Activated CD8-positive, alpha-beta T cell treated with anti-CD3 and anti-CD28 coated beads for 36 hours (primary cell): ENCODE results near the gene GNG2. TPM values are rescaled to one million over a fixed set of nuclear protein-coding genes. Genes with fewer than 3 reads are reported as not detected.

Source experiments
- ATAC-seq: fragments of 200-7000 bp; cut with Tn5 transposase; one replicate; pipeline ENCODE4 v1.10.0; 2021; ENCODE audit warnings: mild to moderate bottlenecking, moderate library complexity
- CTCF ChIA-PET: fragments of 350-600 bp; sonication (Branson Sonifier 250); formaldehyde crosslinking; loops from one replicate; lab custom pipeline; 2021; ENCODE audit warnings: antibody characterized with exemption; lab: Charles Lee
- POLR2A ChIA-PET: fragments of 350-600 bp; sonication (Branson Sonifier 250); formaldehyde crosslinking; loops from one replicate; lab custom pipeline; 2021; ENCODE audit warnings: antibody characterized with exemption; lab: Charles Lee
- DNase-seq: peaks from one replicate; pipeline ENCODE4 v3.0.0-alpha.2; 2020
- H3K27ac Mint-ChIP-seq: one replicate; pipeline ENCODE4 v1.8.0; 2021; ENCODE audit warnings: mild to moderate bottlenecking, mixed read lengths
- H3K27me3 Mint-ChIP-seq: one replicate; pipeline ENCODE4 v1.8.0; 2021; ENCODE audit warnings: mixed read lengths
- H3K36me3 Mint-ChIP-seq: one replicate; pipeline ENCODE4 v1.8.0; 2021; ENCODE audit warnings: low read depth, mixed read lengths
- H3K4me1 Mint-ChIP-seq: one replicate; pipeline ENCODE4 v1.8.0; 2021; ENCODE audit warnings: low read depth, mixed read lengths
- H3K4me3 Mint-ChIP-seq: one replicate; pipeline ENCODE4 v1.8.0; 2021; ENCODE audit warnings: mild to moderate bottlenecking, moderate library complexity, mixed read lengths
- H3K9me3 Mint-ChIP-seq: one replicate; pipeline ENCODE4 v1.8.0; 2021; ENCODE audit warnings: mixed read lengths
- CTCF ChIP-seq: fragments of 200-600 bp; IDR thresholded peaks from one replicate; pipeline ENCODE4 v1.8.0; 2022; ENCODE audit warnings: antibody characterized with exemption, mild to moderate bottlenecking
- intact Hi-C: fragments of 100-400 bp; cut with micrococcal nuclease; formaldehyde crosslinking; loops from one replicate; pipeline ENCODE4 v1.10.0; 2022
- total RNA-seq, 2 experiments: library from RNA; stranded (reverse); gene quantifications; one replicate each; pipeline ENCODE4 v1.2.3, GENCODE V29; 2021

Gene GNG2
- 100 to 1,000 TPM; 174 to 184 TPM for total RNA-seq

GRCh38 chr14:51860164-51860824, at the start of gene GNG2:
TSS of gene GNG2 (plus strand) at chr14:51860612. CDS start at chr14:51950679, 90,067 bp downstream.
- Mint-ChIP-seq H3K4me1 (peaks cover 44% of the 10 kb centered on the region), H3K4me3 (peak within 1 kb of the TSS; percentile 98), H3K27me3 (no peaks in the 10 kb centered on the region), H3K36me3 (peaks cover 37% of the 10 kb centered on the region), H3K9me3 (peaks cover 9% of the 10 kb centered on the region), H3K27ac (peak within 1 kb of the TSS; percentile 90)
- POLR2A ChIA-PET, result interaction anchor here (0.8 to 3.8 kb wide), 8 partner anchors 10 to 117 kb away, joined by 3 to 32 read pairs (median 6); no protein-coding TSS in a partner anchor
- DNase-seq (peak; percentile 91), ATAC-seq (peak; percentile 95)
- CTCF ChIA-PET, result interaction anchor here (1.1 to 3.0 kb wide), 11 partner anchors 8 to 119 kb away, joined by 3 to 29 read pairs (median 4); no protein-coding TSS in a partner anchor
- TF ChIP-seq CTCF, result no peak
- intact Hi-C loops, result loop anchor here (2.0 kb wide), 1 partner anchor 13 kb away; no protein-coding TSS in a partner anchor

GRCh38 chr14:51811706-51812105, 48.7 kb upstream of the GNG2 start:
- DNase-seq (no peak), ATAC-seq (no peak)
- no peaks in the 10 kb centered on the region for H3K4me1 Mint-ChIP-seq
- no peak overlapping the region for H3K27ac Mint-ChIP-seq
- ChIA-PET CTCF (interaction anchor here (0.6 to 0.8 kb wide), 2 partner anchors 167 to 301 kb away, joined by 3 read pairs; no protein-coding TSS in a partner anchor), POLR2A (no interaction called here)
- no peak overlapping the region for H3K4me3 Mint-ChIP-seq
- intact Hi-C loops, result no loop called here
- peaks cover 10% of the 10 kb centered on the region for H3K9me3 Mint-ChIP-seq
- no peak for TF ChIP-seq CTCF
- no peaks in the 10 kb centered on the region for H3K27me3 Mint-ChIP-seq
- H3K36me3 Mint-ChIP-seq, result no peaks in the 10 kb centered on the region

GRCh38 chr14:51816031-51816430, 44.4 kb upstream of the GNG2 start:
- Mint-ChIP-seq H3K36me3 (no peaks in the 10 kb centered on the region), H3K4me3 (no peak overlapping the region), H3K27ac (no peak overlapping the region), H3K9me3 (no peaks in the 10 kb centered on the region), H3K4me1 (no peaks in the 10 kb centered on the region), H3K27me3 (no peaks in the 10 kb centered on the region)
- ATAC-seq (no peak), DNase-seq (no peak)
- ChIA-PET POLR2A (interaction anchor here (0.8 kb wide), 1 partner anchor 94 kb away, joined by 3 read pairs; no protein-coding TSS in a partner anchor), CTCF (no interaction called here)
- no peak for TF ChIP-seq CTCF
- intact Hi-C loops, result no loop called here

- H3K9me3 Mint-ChIP-seq, result no peaks in the 10 kb centered on the region
- no peaks in the 10 kb centered on the region for H3K4me1 Mint-ChIP-seq
- DNase-seq (no peak), ATAC-seq (no peak)
- no peaks in the 10 kb centered on the region for H3K36me3 Mint-ChIP-seq
- ChIA-PET POLR2A (no interaction called here), CTCF (interaction anchor here (1.3 kb wide), 1 partner anchor 161 kb away, joined by 3 read pairs; no protein-coding TSS in a partner anchor)
- H3K27ac Mint-ChIP-seq, result no peak overlapping the region
- H3K27me3 Mint-ChIP-seq, result no peaks in the 10 kb centered on the region
- TF ChIP-seq CTCF, result no peak
- no peak overlapping the region for H3K4me3 Mint-ChIP-seq
- intact Hi-C loops, result no loop called here
Measured at GRCh38 chr14:51817326-51817725, 43.1 kb upstream of the GNG2 start.
